Fibroblast of mammary gland (primary cell): ENCODE measurements around the gene SSBP3.
A peak's percentile ranks its signal among the peaks of the same experiment; 100 is the strongest.

ENCODE experiments used
- DNase-seq: peaks from one replicate; pipeline ENCODE4 v3.0.0-alpha.2; 2010; ENCODE audit warnings: low read depth
- H3K4me3 ChIP-seq: 2 replicates; pipeline ENCODE4 v1.5.1; 2011; ENCODE audit warnings: low read depth, mild to moderate bottlenecking, low read length, moderate library complexity; ENCODE audit not compliant: control insufficient read depth
- TF ChIP-seq, protein P1 (sequence below): conservative IDR thresholded peaks from 2 replicates; pipeline ENCODE4 v1.5.1; 2011; ENCODE audit warnings: low read depth, low read length, inconsistent platforms; ENCODE audit not compliant: control insufficient read depth, insufficient read depth

SSBP3 gene

DNA sequence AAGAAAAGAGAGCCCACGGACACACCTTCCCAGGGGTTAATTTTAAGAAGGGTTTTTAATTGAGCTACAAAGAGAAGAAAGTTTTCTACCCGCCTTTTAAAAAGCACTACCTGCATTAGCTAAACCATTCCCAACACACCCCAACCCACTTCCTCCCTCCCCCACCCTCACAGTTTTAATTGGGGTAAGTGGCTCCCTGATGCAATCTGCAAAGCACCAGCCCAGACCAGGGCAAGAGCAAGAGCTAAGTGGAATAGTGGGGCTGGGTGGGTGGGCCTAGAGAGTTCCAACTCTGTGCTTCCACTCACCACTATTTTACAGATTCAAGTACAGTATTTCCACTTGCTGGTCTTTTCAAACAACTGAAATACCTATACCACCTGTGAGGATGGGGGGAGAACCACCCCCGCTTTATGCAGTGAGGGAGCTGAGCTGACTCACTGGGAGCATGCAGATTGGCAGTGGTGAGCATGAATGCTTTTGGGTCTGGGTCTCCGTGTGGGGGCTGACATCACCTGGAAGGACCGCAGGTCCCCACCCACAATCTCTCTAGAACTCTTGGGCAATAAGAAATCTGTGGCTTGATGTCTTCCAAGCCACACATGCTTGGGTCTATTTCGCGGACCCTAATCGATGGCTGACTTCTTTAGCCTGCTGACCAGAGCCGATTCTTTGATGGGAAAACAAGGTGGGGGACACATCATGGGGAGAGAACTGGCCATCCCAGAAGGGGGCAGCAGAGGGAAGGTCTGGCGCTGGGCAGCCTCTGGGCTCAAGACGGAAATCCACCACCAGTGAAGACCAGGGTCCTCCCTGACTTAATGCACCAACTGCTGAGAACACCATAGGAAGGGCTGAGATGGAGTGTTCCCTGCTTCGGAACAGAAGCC, 95.5 kb downstream of the SSBP3 start:
- TF ChIP-seq, protein P1, sequence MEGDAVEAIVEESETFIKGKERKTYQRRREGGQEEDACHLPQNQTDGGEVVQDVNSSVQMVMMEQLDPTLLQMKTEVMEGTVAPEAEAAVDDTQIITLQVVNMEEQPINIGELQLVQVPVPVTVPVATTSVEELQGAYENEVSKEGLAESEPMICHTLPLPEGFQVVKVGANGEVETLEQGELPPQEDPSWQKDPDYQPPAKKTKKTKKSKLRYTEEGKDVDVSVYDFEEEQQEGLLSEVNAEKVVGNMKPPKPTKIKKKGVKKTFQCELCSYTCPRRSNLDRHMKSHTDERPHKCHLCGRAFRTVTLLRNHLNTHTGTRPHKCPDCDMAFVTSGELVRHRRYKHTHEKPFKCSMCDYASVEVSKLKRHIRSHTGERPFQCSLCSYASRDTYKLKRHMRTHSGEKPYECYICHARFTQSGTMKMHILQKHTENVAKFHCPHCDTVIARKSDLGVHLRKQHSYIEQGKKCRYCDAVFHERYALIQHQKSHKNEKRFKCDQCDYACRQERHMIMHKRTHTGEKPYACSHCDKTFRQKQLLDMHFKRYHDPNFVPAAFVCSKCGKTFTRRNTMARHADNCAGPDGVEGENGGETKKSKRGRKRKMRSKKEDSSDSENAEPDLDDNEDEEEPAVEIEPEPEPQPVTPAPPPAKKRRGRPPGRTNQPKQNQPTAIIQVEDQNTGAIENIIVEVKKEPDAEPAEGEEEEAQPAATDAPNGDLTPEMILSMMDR, result peak; percentile 58
- no peak overlapping the region for H3K4me3 ChIP-seq
- peak; percentile 41 for DNase-seq

DNA sequence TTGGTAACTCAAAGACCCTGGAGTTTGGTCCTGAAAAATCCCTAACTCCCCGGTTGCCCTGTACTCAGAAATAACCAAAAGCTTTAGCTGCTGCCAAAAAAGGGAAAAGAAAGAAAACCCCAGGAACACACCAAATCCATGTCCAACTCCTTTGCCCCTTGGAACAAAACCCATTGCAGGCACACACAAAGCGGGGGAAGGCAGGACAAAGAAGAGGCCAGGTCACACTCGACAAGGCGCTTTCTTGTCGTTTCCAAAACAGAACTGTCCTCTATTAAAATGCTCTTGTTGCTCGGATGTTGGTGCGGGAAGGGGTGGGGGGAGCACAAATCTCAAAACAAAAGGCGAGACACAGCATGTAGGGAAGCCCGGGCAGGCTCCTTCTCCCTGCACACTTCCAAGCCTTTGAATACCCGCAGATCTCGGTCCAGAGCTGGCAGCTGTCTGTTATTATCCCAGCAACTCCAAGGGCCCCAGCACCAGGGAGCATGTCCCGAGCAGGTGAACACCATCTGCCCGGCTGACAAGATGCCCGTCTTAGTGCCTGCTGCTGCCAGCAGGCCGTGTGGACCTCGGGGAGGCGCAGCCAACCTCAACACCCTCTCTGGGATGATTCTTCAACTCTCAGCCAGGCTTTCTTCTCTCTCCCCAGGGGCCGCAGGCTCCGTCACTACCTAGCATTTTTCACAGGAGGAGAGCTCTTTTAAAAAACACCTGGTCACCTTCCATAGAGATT, 96.4 kb downstream of the SSBP3 start:
- DNase-seq, result no peak
- TF ChIP-seq, protein P1, result no peak
- H3K4me3 ChIP-seq, result no peak overlapping the region

DNA sequence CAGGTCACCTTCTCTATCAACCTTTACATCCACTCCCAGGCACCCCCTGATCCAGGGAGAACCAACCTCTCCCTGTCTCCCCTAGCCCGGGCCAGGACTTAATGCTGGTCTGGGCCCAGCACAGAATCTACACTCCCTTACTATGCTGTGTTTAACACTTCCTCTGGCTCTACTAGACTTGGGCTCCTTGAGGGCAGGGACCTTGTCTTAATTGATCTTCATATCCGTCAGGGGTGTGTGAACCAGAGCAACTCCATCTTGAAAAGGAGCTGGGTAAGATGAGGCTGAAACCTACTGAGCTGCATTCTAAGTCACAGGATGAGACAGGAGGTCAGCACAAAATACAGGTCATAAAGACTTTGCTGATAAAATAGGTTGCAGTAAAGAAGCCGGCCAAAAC, 98.9 kb downstream of the SSBP3 start:
- TF ChIP-seq, protein P1, result no peak
- no peak for DNase-seq
- H3K4me3 ChIP-seq, result no peak overlapping the region

DNA sequence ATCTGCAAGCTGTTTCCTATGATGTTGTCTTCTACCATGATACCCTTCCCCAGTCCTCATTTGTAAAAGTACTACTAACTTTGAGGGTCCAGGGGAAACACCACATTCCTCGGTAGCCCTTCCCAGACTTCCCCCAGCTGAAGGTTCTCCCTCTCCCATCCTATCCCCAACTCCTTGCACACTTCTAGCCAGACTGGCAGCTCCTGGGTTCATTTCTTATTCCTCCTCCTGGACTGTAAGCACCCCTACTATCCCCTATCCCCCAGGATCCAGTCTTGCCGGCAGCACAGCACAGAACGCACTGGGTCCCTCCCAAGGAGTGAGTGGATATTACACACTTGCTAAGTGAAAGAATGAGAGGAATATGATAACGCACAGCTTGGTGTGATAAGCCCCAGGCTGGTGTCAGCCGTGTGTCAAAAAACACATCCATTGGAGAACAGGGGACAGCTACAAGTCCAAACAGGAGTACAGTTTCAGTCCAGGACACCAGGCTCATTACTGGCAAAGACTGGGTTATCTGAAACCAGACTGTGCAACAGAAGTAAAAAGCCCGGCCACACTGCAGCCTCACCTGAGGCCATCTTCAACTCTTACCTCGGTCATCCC, 100.2 kb downstream of the SSBP3 start:
- TF ChIP-seq, protein P1, result no peak
- no peak overlapping the region for H3K4me3 ChIP-seq
- DNase-seq, result no peak

DNA sequence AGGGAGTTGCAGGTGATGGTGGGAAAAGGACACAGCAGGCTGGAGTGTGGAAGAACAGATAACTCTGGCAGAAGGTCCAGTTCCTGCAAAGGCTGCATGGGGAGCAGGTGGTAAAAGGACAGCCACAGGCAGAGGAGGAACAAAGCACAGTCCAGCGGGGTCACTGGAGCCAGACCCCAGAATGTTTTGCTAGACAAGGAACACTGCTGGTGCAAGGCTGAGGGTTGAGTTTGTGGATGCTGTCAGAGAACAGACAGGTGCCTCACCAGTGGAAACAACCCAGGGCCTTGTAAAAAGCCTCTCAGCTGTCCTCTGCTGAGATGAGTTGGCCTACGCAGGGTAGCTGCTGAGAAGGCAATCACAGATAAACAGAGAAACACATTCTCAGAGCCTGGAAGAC, 101.7 kb downstream of the SSBP3 start:
- DNase-seq, result no peak
- no peak overlapping the region for H3K4me3 ChIP-seq
- TF ChIP-seq, protein P1, result no peak

DNA sequence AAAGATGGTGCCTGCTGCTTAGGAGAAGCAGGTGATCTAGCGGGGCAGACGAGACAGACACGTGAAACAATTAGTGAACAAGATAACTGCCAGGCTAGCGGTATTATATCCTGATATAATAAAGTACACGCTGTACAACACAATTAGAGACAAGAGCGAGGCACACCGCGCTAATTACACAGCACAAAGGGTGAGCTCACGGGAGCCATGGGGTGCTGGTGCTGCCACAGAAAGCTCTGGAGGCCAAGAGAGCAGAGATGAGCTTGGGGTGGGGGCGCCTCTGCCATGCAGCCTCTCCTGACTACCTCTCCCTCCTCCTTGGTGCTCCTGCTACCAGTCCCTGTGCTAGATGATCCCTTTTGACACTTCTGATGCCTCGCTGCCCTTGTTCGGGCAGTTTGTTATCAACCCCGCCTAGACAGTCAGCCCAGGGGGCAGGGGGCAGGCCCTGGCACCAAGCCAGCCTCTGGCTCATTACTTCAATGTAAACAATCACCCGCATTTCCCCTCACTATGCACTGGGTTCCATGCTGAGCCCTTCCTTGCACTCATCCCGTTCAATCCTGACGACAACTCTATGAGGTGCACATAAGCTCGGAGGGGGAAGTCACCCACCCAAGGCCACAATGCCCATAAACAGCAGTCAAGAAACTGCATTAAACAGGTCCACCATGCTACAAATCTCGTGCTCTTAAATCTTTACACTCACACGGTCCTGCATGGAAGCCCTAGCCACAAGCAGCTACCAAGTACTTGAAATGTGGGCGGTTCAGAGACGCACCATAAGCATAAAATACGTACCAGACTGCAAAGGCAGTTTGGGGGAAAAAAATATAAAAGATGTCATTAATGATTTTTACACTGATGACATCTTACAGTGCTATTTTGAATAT, 103.0 kb downstream of the SSBP3 start:
- DNase-seq, result no peak

More for the DNA sequence above, 103.0 kb downstream of the SSBP3 start:
- no peak overlapping the region for H3K4me3 ChIP-seq
- TF ChIP-seq, protein P1, result no peak
